Neural progenitor cell (in vitro differentiated cells): ENCODE measurements around the gene PTPRB. TPM values are rescaled to one million over a fixed set of nuclear protein-coding genes. Genes with fewer than 3 reads are reported as not detected.

Experiments used
- DNase-seq: peaks from one replicate; pipeline ENCODE4 v3.0.0-alpha.2; 2016; ENCODE audit warnings: low spot score
- H2AFZ ChIP-seq: fragments of 200-600 bp; sonication (generic); replicated peaks from 2 replicates; pipeline ENCODE4 v1.6.1; 2016; ENCODE audit warnings: antibody characterized with exemption
- H3F3A ChIP-seq: fragments of 200-600 bp; sonication (generic); 2 replicates; pipeline ENCODE4 v1.6.1; 2016; ENCODE audit warnings: antibody characterized with exemption, low read depth
- H3K27ac ChIP-seq: fragments of 200-600 bp; sonication (generic); 2 replicates; pipeline ENCODE4 v1.5.1; 2016; ENCODE audit warnings: mild to moderate bottlenecking
- H3K27me3 ChIP-seq: fragments of 200-600 bp; sonication (generic); 2 replicates; pipeline ENCODE4 v1.6.1; 2016; ENCODE audit warnings: mild to moderate bottlenecking, moderate library complexity
- H3K36me3 ChIP-seq: fragments of 200-600 bp; sonication (generic); 2 replicates; pipeline ENCODE4 v1.5.1; 2016
- H3K4me1 ChIP-seq: fragments of 200-600 bp; sonication (generic); 2 replicates; pipeline ENCODE4 v1.6.1; 2016; ENCODE audit warnings: mixed run types
- H3K4me2 ChIP-seq: fragments of 200-600 bp; sonication (generic); 2 replicates; pipeline ENCODE4 v1.6.1; 2016
- H3K4me3 ChIP-seq: fragments of 200-600 bp; sonication (generic); 2 replicates; pipeline ENCODE4 v1.5.1; 2016
- H3K79me2 ChIP-seq: fragments of 200-600 bp; sonication (generic); 2 replicates; pipeline ENCODE4 v1.6.1; 2016; ENCODE audit warnings: low read depth
- H3K9ac ChIP-seq: fragments of 200-600 bp; sonication (generic); 2 replicates; pipeline ENCODE4 v1.6.1; 2016
- H3K9me3 ChIP-seq: fragments of 200-600 bp; sonication (generic); 2 replicates; pipeline ENCODE4 v1.5.1; 2016; ENCODE audit warnings: low read depth
- H4K20me1 ChIP-seq: fragments of 200-600 bp; sonication (generic); 2 replicates; pipeline ENCODE4 v1.6.1; 2016; ENCODE audit warnings: low read depth
- H3K27ac Mint-ChIP-seq: 3 replicates; pipeline ENCODE4 v1.8.0; 2021; ENCODE audit warnings: mixed read lengths
- H3K27me3 Mint-ChIP-seq: 2 replicates; pipeline ENCODE4 v1.8.0; 2022; ENCODE audit warnings: low read depth, mild to moderate bottlenecking, inconsistent platforms, moderate library complexity, mixed read lengths; ENCODE audit not compliant: insufficient read depth
- H3K36me3 Mint-ChIP-seq: 3 replicates; pipeline ENCODE4 v1.8.0; 2021; ENCODE audit warnings: mixed read lengths
- H3K4me1 Mint-ChIP-seq: 3 replicates; pipeline ENCODE4 v1.8.0; 2021; ENCODE audit warnings: mixed read lengths
- H3K4me3 Mint-ChIP-seq: 3 replicates; pipeline ENCODE4 v1.8.0; 2021; ENCODE audit warnings: mild to moderate bottlenecking, moderate library complexity, mixed read lengths
- H3K9me3 Mint-ChIP-seq: 3 replicates; pipeline ENCODE4 v1.8.0; 2020; ENCODE audit warnings: mixed read lengths
- EZH2 ChIP-seq: fragments of 200-600 bp; sonication (generic); IDR thresholded peaks from 2 replicates; pipeline ENCODE4 v1.6.1; 2017; ENCODE audit warnings: antibody characterized with exemption, mild to moderate bottlenecking, moderate library complexity
- EZH2phosphoT487 ChIP-seq: fragments of 200-600 bp; sonication (generic); IDR thresholded peaks from 2 replicates; pipeline ENCODE4 v1.6.1; 2017; ENCODE audit warnings: antibody characterized with exemption
- total RNA-seq: library from RNA; depleted of rRNA; stranded (reverse); fragments of >200 nt; gene quantifications from 2 replicates; pipeline ENCODE4 v1.2.3, GENCODE V29; 2015; ENCODE audit warnings: low replicate concordance
- TF ChIP-seq, protein P1 (sequence below): fragments of 200-600 bp; sonication (generic); IDR thresholded peaks from 2 replicates; pipeline ENCODE4 v1.5.1; 2017; ENCODE audit warnings: antibody characterized with exemption, mild to moderate bottlenecking

PTPRB gene
- total RNA-seq, 1 donor from 2014 or later, result not detected

DNA sequence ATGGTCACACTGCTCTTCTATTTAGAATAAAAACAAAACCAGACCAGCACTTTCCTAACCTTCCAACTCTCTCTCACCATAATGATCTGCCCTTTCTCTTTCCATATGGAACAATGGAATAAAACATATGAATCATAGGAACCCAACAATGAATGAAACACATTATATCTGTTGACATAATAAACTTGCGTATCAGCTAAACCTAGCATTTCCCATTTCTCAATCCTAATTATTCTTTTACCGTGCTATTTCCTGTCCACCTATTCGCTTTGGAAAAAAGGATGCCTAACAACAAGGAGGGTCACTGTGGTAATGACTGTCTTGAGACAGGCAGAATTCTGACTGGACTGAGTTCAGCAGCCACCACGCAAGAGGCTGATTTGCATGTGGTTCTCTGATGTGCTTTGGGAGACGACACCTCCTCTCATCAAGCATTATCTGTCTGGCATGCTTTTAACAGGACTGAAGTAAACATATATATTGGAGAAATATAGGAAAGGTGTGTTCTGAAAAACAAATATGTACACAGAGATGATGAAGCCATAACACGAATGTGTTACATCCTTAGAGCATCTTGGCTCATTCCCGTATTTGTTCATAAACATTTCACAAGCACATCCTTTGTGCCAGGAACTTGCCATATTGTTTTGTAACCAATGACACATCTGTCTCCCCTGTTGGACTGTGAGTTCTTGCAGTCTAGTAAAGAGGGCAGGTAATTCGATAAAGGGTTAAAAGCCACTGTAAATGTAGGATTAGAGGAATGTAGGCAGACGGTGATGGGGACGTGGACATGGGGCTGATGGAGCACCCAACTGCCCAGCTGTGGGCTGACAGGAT is 87.7 kb downstream of the PTPRB start:
- no peak overlapping the region for H2AFZ ChIP-seq
- no peaks in the 10 kb centered on the region for H3K9me3 ChIP-seq
- no peaks in the 10 kb centered on the region for H3K4me1 ChIP-seq
- H3K79me2 ChIP-seq, result no peaks in the 10 kb centered on the region
- H3K27me3 ChIP-seq, result no peaks in the 10 kb centered on the region
- no peaks in the 10 kb centered on the region for H4K20me1 ChIP-seq
- H3K4me3 ChIP-seq, result no peak overlapping the region
- H3F3A ChIP-seq, result no peaks in the 10 kb centered on the region
- no peak for DNase-seq
- H3K36me3 Mint-ChIP-seq, result no peaks in the 10 kb centered on the region
- H3K36me3 ChIP-seq, result no peaks in the 10 kb centered on the region
- no peak overlapping the region for H3K4me2 ChIP-seq
- H3K4me1 Mint-ChIP-seq, result no peaks in the 10 kb centered on the region
- H3K9me3 Mint-ChIP-seq, result peaks cover 2% of the 10 kb centered on the region
- H3K27ac Mint-ChIP-seq, result no peak overlapping the region
- no peak overlapping the region for H3K9ac ChIP-seq
- no peaks in the 10 kb centered on the region for H3K27me3 Mint-ChIP-seq
- H3K4me3 Mint-ChIP-seq, result no peak overlapping the region
- TF ChIP-seq EZH2 (no peak), EZH2phosphoT487 (no peak)
- TF ChIP-seq, protein P1, sequence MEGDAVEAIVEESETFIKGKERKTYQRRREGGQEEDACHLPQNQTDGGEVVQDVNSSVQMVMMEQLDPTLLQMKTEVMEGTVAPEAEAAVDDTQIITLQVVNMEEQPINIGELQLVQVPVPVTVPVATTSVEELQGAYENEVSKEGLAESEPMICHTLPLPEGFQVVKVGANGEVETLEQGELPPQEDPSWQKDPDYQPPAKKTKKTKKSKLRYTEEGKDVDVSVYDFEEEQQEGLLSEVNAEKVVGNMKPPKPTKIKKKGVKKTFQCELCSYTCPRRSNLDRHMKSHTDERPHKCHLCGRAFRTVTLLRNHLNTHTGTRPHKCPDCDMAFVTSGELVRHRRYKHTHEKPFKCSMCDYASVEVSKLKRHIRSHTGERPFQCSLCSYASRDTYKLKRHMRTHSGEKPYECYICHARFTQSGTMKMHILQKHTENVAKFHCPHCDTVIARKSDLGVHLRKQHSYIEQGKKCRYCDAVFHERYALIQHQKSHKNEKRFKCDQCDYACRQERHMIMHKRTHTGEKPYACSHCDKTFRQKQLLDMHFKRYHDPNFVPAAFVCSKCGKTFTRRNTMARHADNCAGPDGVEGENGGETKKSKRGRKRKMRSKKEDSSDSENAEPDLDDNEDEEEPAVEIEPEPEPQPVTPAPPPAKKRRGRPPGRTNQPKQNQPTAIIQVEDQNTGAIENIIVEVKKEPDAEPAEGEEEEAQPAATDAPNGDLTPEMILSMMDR, result no peak
- H3K27ac ChIP-seq, result no peak overlapping the region

DNA sequence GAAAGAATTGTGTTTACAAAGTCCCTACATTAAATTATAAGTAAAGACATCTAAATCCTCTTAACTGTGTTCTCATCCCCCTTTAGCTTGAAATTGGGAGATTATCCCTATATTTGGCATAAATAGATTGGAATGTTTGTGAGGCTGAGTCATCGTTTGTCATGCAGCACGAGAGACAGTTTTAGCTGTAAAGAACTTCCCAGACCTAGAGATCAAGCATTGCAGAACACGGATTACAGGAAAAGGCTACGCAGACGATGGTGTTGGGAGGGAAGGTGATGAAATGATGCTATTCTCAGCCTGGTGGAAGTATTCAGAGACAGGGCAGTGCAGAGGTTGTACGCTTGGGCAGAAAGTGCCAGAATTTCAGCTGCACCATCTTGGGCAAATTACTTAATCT is 93.8 kb downstream of the PTPRB start:
- Histone ChIP-seq H3K27ac (no peak overlapping the region), H3K79me2 (no peaks in the 10 kb centered on the region), H4K20me1 (no peaks in the 10 kb centered on the region), H3K9me3 (no peaks in the 10 kb centered on the region), H3K9ac (no peak overlapping the region), H3K27me3 (no peaks in the 10 kb centered on the region), H3K4me3 (no peak overlapping the region), H3K4me1 (no peaks in the 10 kb centered on the region), H3K36me3 (no peaks in the 10 kb centered on the region), H3F3A (no peaks in the 10 kb centered on the region), H3K4me2 (no peak overlapping the region), H2AFZ (no peak overlapping the region)
- Mint-ChIP-seq H3K4me1 (peaks cover 4% of the 10 kb centered on the region), H3K4me3 (no peak overlapping the region), H3K27ac (peak overlapping the region; percentile 15), H3K27me3 (no peaks in the 10 kb centered on the region), H3K9me3 (peaks cover 2% of the 10 kb centered on the region), H3K36me3 (no peaks in the 10 kb centered on the region)
- no peak for DNase-seq
- no peak for TF ChIP-seq EZH2phosphoT487
- TF ChIP-seq, protein P1, result no peak
- no peak for TF ChIP-seq EZH2

DNA sequence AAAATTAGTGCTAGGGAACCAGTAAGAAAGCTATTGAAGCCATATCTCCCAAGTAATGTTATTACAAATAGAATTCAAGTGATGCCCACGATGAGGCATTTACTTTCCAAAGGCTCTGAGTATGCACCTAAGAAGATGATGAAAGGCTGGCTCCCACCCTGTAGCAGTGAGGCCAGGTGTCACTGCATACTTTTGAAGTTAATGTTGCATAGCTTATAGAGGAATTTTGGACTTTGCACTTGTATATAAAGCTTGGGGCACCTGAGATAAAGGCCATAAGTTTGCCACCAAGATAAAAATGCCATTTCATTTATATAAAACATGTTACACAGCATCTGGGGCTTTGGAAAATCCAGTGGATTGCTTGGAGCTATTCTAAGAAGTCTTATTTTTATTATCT is 96.2 kb downstream of the PTPRB start:
- Mint-ChIP-seq H3K4me1 (peaks cover 10% of the 10 kb centered on the region), H3K27me3 (no peaks in the 10 kb centered on the region), H3K4me3 (no peak overlapping the region), H3K36me3 (no peaks in the 10 kb centered on the region), H3K9me3 (peaks cover 2% of the 10 kb centered on the region), H3K27ac (no peak overlapping the region)
- TF ChIP-seq, protein P1, result no peak
- TF ChIP-seq EZH2, result no peak
- TF ChIP-seq EZH2phosphoT487, result no peak
- no peaks in the 10 kb centered on the region for H3K27me3 ChIP-seq
- H3K9ac ChIP-seq, result no peak overlapping the region
- no peak overlapping the region for H3K4me2 ChIP-seq
- H3K27ac ChIP-seq, result no peak overlapping the region
- H4K20me1 ChIP-seq, result no peaks in the 10 kb centered on the region
- no peaks in the 10 kb centered on the region for H3K79me2 ChIP-seq
- no peaks in the 10 kb centered on the region for H3K36me3 ChIP-seq
- H3F3A ChIP-seq, result no peaks in the 10 kb centered on the region
- H3K9me3 ChIP-seq, result no peaks in the 10 kb centered on the region
- H3K4me1 ChIP-seq, result no peaks in the 10 kb centered on the region
- no peak overlapping the region for H3K4me3 ChIP-seq
- DNase-seq, result no peak
- H2AFZ ChIP-seq, result no peak overlapping the region
